Measurements from ENCODE around the gene CCN6.

GRCh38 chr6:112044196-112044595 lies 9.7 kb upstream of the CCN6 start:
- TF ChIP-seq SP1 (IDR thresholded peaks at IDR 0.05), result no peak
- no peak for TF ChIP-seq MAX (IDR thresholded peaks at IDR 0.05)
- no peak for TF ChIP-seq CTCF (IDR thresholded peaks at IDR 0.05; ENCODE audit: low read depth, low read length, missing input control)

Measured in liver (tissue), 3 donors.